TTC549 (cell line): ENCODE data around the gene RERE.

Source experiments
- FAIRE-seq: peaks from 2 replicates; lab custom pipeline; 2012; peaks lifted over from hg19 to GRCh38; lab: Jason Lieb, UNC

RERE gene

DNA sequence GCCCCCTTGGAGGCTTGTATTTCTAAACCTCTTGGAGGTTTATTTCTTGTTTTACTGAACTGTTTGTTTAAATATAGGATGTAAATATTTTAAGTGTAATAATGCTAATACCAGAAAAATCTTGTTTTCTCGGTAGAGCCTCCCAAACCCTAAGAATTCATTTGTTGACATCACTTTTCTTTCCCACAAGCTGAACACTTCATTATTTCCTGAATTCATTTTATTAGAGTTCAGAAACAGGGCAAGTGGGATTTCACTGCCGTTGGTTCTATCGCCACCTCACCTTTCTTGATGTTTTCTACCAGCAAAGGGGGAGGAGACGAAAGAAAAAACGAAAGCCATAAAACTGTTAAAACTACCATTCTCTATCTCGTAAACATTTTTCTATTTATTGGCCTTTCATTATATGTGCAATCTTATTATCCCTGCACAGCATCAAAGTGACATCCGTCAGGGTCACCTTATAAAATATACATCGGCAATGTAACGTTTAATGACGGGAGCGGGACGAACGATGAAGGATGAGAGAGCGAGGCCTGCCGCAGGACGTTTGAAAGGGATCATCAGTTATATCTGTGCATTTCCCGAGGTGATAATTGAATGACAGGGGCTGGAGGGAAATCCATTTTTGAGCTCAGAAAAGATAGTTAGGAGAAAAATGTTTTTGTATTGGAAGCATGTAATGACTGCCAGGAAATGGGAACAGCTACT lies 440.0 kb downstream of the RERE start:
- FAIRE-seq, result no peak

GRCh38 chr1:8376358-8376840 lies 441.0 kb downstream of the RERE start:
- FAIRE-seq, result no peak

DNA sequence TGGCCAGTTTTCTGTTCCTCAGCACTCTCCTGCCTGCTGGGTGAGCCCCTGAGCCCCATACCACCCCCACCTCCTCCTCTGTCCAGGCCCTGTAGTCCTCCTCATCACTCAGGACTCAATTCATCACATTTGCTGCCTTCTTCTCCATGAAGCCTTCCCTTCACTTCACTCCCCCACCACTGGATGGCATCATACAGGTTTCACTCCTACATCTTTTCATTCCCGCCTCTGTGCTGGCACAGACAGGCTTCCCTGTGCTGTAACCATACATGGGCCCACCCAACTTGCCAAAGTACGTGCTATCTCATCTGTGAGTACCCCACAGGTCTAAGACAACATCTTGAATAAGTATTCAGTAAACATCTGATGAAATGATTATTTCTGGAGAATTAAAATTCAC lies 442.6 kb downstream of the RERE start:
- FAIRE-seq, result no peak

DNA sequence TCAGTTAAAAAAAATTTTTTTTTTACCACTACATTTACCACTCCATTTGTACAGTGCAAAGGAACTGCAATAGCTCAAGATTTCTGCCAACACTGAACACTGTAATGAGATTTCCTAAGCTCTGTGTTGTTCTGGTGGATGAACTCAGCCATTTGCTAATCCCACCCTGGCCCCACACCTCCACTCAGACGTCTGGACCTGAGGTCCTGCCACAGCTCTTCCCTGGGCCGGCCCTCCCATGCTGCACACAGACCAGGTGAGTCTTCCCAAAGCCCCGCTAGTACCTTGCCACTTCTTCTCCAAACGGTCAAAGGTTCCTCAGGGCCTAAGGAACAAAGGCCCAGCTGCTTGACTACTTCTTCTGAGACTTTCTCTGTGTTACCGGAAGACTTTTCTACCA lies 443.1 kb downstream of the RERE start:
- no peak for FAIRE-seq

DNA sequence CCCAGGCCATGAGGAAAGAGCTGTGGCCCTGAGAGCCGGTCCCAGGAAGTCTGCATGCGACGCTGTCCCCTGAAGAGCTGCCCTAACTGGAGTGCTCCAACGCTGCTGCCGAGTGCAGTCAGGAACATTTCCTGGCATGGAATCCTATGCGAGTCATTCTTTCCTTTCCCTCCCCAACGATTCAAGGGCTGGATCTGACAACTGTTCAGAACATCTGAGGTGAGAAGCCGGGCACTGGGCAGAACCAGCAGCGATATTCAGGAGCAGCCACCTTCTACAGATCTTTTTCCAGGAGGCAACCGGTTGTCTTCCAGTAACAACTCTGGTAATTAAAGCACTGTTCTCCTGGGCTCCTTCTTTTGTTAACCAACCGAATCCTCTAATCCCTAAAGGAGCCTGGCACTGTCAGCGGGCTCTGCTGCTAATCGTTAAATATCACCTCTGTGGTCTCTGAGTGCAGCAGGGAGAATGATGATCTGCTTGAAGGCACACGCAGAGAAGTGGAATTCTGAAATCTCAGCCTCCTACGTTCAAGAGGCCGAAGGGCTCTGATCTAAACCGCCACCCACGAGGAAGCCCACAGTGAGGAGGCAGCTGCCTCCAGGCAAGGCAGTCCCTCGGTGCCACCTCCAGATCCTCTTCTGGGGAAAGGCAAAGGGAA lies 443.7 kb downstream of the RERE start:
- no peak for FAIRE-seq

- FAIRE-seq, result no peak
Measured at GRCh38 chr1:8373125-8373524, 444.3 kb downstream of the RERE start.

DNA sequence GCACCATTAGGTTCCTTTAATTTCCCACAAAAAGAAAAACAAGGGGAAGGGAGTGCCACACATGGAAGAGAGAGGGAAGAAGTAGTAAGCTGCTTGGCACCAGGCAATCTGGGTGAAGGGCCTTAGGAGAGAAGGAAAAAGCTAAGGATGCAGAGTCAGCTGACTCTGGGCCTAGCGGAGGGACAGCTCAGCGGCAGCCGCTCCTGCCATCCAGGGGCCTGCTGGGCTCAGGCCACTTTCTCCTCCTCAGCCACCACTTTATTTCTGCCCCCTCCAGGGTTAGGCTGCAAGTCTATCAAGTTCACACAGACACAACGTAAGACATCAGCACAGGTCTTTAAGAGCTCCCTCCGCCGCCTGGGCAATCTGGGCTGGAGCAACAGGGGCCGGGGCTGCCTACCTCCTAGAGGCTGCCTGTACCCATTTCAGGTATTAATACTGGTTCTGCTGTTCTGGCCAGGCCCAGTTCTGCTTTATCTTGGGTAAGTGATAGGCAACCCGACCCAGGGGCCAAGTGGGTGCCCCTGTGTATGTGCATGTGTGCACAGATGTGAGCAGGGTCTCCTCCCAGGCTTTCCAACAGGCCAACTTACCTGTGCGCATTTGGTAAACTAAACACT lies 446.0 kb downstream of the RERE start:
- FAIRE-seq, result no peak

DNA sequence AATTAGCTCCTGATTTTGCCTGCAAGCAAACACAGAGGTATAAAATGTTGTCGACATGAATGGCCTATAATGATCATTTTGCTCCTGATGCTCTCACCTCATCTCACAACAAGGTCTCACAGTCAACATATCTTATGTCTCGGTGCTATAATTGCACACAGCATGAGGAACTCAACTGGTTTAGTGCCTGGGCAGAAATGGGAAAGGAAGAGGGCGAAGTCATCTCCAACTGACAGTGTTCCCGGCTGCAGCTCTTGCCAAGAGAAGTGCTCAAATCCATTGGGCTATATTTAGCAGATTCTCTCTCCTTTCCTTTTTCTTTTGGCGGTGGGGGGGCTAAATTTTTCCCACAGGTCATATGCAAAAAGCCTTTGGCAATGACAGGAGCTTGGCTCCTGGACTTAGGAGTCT lies 446.5 kb downstream of the RERE start:
- FAIRE-seq, result no peak

GRCh38 chr1:8370046-8370881 lies 447.2 kb downstream of the RERE start:
- no peak for FAIRE-seq

GRCh38 chr1:8368956-8369639 lies 448.3 kb downstream of the RERE start:
- no peak for FAIRE-seq

- no peak for FAIRE-seq
Measured at GRCh38 chr1:8367571-8368194, 449.8 kb downstream of the RERE start.

DNA sequence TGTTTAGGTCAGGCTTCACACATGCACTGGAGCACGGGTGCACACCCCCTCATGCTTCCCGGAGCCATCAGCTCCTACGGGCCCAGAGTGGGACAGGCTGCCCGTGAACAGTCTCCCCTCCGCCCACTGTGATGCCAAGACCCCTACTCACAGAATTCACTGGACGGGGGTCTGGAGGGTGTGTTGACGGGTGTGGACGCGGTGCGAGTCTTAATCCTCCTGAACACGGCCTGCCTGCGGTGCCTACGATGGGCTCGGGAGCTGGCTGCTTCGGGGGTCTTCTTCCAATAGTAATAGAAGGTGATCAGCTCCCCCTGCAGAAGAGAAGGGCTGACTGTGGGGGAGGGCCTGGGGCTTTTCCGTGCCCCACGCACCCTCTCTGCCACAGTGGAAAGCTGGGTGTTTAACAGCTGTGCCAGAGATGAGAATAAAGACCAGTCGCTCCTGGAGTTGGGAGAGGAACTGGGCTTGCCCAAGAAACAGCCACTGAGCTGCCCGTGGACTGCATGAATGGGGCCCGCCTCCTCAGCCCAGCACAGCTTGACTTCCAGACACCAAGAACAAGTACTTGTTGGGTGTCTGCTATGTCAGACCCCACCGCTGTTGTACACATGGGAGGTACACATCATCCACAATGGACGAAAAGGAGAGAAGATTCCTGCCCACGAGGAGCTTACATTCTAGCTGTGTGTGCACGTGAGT lies 451.6 kb downstream of the RERE start:
- no peak for FAIRE-seq

GRCh38 chr1:8364528-8365442 lies 452.7 kb downstream of the RERE start:
- no peak for FAIRE-seq

- FAIRE-seq, result no peak
Measured at GRCh38 chr1:8363767-8364301, 453.6 kb downstream of the RERE start.

DNA sequence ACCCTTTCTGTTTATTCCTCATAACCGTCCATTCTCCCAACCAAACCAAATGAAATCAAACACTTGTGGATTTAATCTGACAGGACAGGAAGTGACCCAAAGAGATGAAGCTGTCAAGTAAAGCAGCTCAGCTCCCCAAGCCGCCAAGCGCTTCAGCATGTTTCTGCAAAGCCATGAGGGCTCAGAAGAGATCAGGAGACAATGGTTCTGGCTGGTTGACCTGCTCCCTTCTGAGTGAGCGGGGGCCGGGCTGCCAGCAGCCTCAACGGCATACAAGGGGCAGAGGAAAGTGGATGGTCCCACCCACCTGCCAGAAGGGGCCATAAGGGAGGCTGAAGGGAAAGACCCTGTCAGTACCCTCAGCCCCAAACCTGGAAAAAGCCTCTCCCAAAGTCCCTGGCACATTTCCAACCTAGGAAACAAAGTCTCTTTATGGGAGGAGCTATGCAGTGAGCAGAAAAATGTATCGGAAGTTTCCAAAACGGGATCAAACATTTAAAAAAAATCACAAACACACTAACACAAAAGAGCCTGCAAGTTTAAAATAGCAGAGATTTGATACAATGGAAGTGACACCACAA lies 454.2 kb downstream of the RERE start:
- FAIRE-seq, result no peak

DNA sequence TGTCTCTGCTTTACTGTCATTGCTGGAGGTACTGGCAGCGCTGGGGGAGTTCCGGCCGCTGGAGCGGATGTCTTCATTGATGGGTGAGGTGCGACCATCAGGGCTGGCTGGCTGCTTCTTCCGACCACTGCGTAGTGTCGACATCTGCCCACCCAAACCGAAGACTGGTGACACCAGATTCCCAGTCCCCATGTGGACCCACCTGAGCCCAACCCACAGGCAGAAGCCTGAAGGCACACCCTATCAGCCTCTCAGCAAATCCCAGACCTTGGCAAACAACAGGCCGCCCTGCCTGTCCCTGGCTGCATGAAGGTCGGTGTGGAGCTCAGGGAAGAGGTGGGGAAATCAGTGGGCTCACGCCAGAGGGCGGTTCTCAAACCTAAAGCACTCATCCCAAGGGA lies 454.7 kb downstream of the RERE start:
- no peak for FAIRE-seq

DNA sequence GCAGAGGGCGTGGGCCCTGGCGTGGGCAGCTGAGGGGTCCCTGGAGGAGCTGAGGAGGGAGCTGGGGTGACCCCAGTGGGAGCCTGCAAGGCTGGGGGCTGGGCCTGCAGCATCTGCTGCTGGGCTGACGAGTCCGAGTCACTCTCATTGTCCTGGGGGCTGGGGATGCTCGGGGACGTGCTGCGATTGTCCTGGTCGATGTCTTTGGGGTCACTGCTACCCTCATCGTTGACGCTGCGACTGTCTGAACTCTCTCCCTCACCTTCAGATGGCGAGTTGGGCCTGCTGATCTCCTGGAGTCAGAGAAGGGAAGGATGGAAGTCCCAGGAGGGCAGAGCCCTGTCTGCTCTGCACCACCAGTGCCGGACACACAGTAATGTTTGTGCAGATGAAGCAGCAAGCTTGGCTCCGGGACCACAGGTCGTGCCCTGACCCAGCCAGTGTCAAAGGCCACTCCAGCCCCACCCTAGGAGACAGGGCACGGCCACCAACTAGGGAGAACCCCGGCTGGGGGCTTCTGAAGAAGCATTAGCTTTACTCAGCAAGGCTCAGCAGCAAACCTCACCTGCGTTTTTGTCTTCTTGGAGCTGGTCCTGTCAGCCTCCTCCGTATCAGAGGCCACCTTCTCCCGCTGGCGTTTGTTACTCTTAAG lies 456.1 kb downstream of the RERE start:
- FAIRE-seq, result no peak

DNA sequence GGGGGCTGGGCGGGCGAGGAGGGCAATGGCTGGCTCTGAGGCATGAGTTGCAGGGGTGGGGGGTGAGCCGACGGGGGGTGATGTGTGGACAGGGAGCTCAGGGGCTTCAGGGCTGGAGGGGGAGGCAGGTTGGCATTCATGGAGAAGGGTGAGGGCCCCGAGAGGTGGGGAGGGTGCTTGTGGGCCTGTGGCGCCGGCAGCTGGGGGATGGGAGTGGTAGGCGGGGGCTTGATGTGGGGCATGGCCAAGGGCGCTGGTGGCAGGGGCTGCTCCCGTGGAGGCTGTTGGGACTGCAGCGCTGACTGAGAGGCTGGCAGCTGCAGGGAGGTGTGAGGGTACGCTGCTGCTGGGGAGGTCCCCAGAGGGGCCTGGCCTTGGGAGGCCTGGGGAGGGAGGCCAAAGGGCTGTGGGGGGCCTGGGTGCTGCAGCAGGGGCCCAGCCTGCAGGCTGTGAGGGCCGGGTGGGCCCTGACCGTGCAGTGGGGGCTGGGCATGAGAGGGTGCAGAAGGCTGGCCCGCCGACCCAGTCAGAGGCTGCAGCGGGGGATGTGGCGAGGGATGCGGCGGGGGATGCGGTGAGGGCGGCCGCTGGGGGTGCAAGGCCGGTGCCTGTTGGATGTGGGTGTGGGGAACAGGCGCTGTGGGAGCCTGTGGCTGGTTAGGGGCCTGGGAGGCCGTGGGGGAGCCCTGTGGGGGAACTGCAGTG lies 456.8 kb downstream of the RERE start:
- FAIRE-seq, result no peak
